H9 (cell line): Measurements from ENCODE around the gene GOLGA7B. TPM values are rescaled to one million over a fixed set of nuclear protein-coding genes. Genes with fewer than 3 reads are reported as not detected.
A peak's percentile ranks its signal among the peaks of the same experiment; 100 is the strongest.

Experiments
- DNase-seq: peaks from one replicate; pipeline ENCODE4 v3.0.0-alpha.2; 2017
- H2AFZ ChIP-seq: one replicate; pipeline ENCODE4 v1.6.1; 2013; ENCODE audit warnings: mild to moderate bottlenecking, low read length, control low read depth, moderate library complexity
- H2AK5ac ChIP-seq: 2 replicates; pipeline ENCODE4 v1.6.1; 2013; ENCODE audit warnings: low read length, control low read depth, mixed read lengths; ENCODE audit not compliant: insufficient read length
- H2BK120ac ChIP-seq: one replicate; pipeline ENCODE4 v1.6.1; 2013; ENCODE audit warnings: low read depth, mild to moderate bottlenecking, low read length, control low read depth, inconsistent platforms; ENCODE audit not compliant: poor library complexity, severe bottlenecking
- H2BK12ac ChIP-seq: 2 replicates; pipeline ENCODE4 v1.6.1; 2013; ENCODE audit warnings: low read length, control low read depth, mixed read lengths, low read depth; ENCODE audit not compliant: insufficient read length
- H2BK15ac ChIP-seq: 2 replicates; pipeline ENCODE4 v1.6.1; 2013; ENCODE audit warnings: low read depth, low read length, control low read depth
- H2BK20ac ChIP-seq: one replicate; pipeline ENCODE4 v1.6.1; 2013; ENCODE audit warnings: low read depth, mild to moderate bottlenecking, low read length, control low read depth, inconsistent platforms; ENCODE audit not compliant: poor library complexity, severe bottlenecking
- H2BK5ac ChIP-seq: 2 replicates; pipeline ENCODE4 v1.6.1; 2013; ENCODE audit warnings: low read length, control low read depth, mixed read lengths; ENCODE audit not compliant: insufficient read length
- H3K14ac ChIP-seq: 2 replicates; pipeline ENCODE4 v1.6.1; 2013; ENCODE audit warnings: low read length, control low read depth; ENCODE audit not compliant: insufficient read depth
- H3K18ac ChIP-seq: 2 replicates; pipeline ENCODE4 v1.6.1; 2013; ENCODE audit warnings: low read depth, mild to moderate bottlenecking, mixed read lengths, low read length, control low read depth; ENCODE audit not compliant: insufficient read length
- H3K23ac ChIP-seq: 2 replicates; pipeline ENCODE4 v1.6.1; 2013; ENCODE audit warnings: low read length, control low read depth, mixed read lengths, low read depth; ENCODE audit not compliant: insufficient read length
- H3K23me2 ChIP-seq: 2 replicates; pipeline ENCODE4 v1.6.1; 2013; ENCODE audit warnings: low read depth, mild to moderate bottlenecking, mixed read lengths, low read length, control low read depth; ENCODE audit not compliant: insufficient read length, poor library complexity, severe bottlenecking
- H3K27ac ChIP-seq: 2 replicates; pipeline ENCODE4 v1.5.1; 2013; ENCODE audit warnings: low read length, control low read depth, mixed read lengths, low read depth; ENCODE audit not compliant: insufficient read length
- H3K27me3 ChIP-seq: 2 replicates; pipeline ENCODE4 v1.6.1; 2013; ENCODE audit warnings: low read length, control low read depth, inconsistent platforms; ENCODE audit not compliant: insufficient read depth
- H3K4ac ChIP-seq: 2 replicates; pipeline ENCODE4 v1.6.1; 2013; ENCODE audit warnings: low read depth, mild to moderate bottlenecking, control low read depth, inconsistent platforms, low read length, moderate library complexity
- H3K4me1 ChIP-seq: 2 replicates; pipeline ENCODE4 v1.6.1; 2013; ENCODE audit warnings: low read length, control low read depth, inconsistent platforms; ENCODE audit not compliant: insufficient read depth
- H3K4me2 ChIP-seq: 2 replicates; pipeline ENCODE4 v1.6.1; 2013; ENCODE audit warnings: low read length, control low read depth, mixed read lengths; ENCODE audit not compliant: insufficient read length, insufficient read depth
- H3K56ac ChIP-seq: 2 replicates; pipeline ENCODE4 v1.6.1; 2013; ENCODE audit warnings: low read depth, mild to moderate bottlenecking, mixed read lengths, low read length, control low read depth; ENCODE audit not compliant: insufficient read length
- H3K79me1 ChIP-seq: 2 replicates; pipeline ENCODE4 v1.6.1; 2013; ENCODE audit warnings: low read depth, mild to moderate bottlenecking, moderate library complexity, low read length, control low read depth, inconsistent platforms; ENCODE audit not compliant: insufficient read depth, poor library complexity, severe bottlenecking
- H3K79me2 ChIP-seq: 2 replicates; pipeline ENCODE4 v1.6.1; 2013; ENCODE audit warnings: low read length, control low read depth, inconsistent platforms; ENCODE audit not compliant: insufficient read depth
- H3K9ac ChIP-seq: 2 replicates; pipeline ENCODE4 v1.6.1; 2013; ENCODE audit warnings: low read length, control low read depth, mixed read lengths; ENCODE audit not compliant: insufficient read length; ENCODE audit errors: extremely low read depth
- H3K9me3 ChIP-seq: one replicate; pipeline ENCODE4 v1.6.1; 2013; ENCODE audit warnings: low read depth, low read length, inconsistent platforms; ENCODE audit not compliant: control insufficient read depth
- H3T11ph ChIP-seq: one replicate; pipeline ENCODE4 v1.6.1; 2013; ENCODE audit warnings: mild to moderate bottlenecking, low read length, control low read depth, inconsistent platforms
- H4K20me1 ChIP-seq: one replicate; pipeline ENCODE4 v1.6.1; 2013; ENCODE audit not compliant: control insufficient read depth, insufficient read length, insufficient read depth
- H4K5ac ChIP-seq: 2 replicates; pipeline ENCODE4 v1.6.1; 2013; ENCODE audit warnings: low read depth, mild to moderate bottlenecking, mixed read lengths, low read length, control low read depth; ENCODE audit not compliant: insufficient read length
- H4K8ac ChIP-seq: replicated peaks from 2 replicates; pipeline ENCODE4 v1.6.1; 2013; ENCODE audit warnings: low read length, control low read depth, mixed read lengths, low read depth; ENCODE audit not compliant: insufficient read length
- H4K91ac ChIP-seq: 2 replicates; pipeline ENCODE4 v1.6.1; 2013; ENCODE audit warnings: low read depth, mild to moderate bottlenecking, moderate library complexity, mixed read lengths, low read length, control low read depth; ENCODE audit not compliant: insufficient read length
- H3K27ac Mint-ChIP-seq, 3 experiments: 2 replicates in 2 of 3; 3 replicates in 1 of 3; pipeline ENCODE4 v1.8.0; 2020 to 2021; ENCODE audit warnings: mixed read lengths in 3 of 3, mild to moderate bottlenecking in 1 of 3, moderate library complexity in 1 of 3
- H3K27me3 Mint-ChIP-seq: 2 replicates; pipeline ENCODE4 v1.8.0; 2021; ENCODE audit warnings: low read depth, mild to moderate bottlenecking, moderate library complexity, mixed read lengths
- H3K36me3 Mint-ChIP-seq, 3 experiments: 2 replicates in 2 of 3; 3 replicates in 1 of 3; pipeline ENCODE4 v1.8.0; 2020 to 2021; ENCODE audit warnings: low read depth in 3 of 3, mixed read lengths in 3 of 3; ENCODE audit not compliant: insufficient read depth in 1 of 3
- H3K4me1 Mint-ChIP-seq, 2 experiments: 2 replicates each; pipeline ENCODE4 v1.8.0; 2020; ENCODE audit warnings: mixed read lengths in 2 of 2
- H3K4me3 Mint-ChIP-seq, 2 experiments: 2 replicates in 1 of 2; 3 replicates in 1 of 2; pipeline ENCODE4 v1.8.0; 2020 to 2021; ENCODE audit warnings: mild to moderate bottlenecking in 2 of 2, mixed read lengths in 2 of 2, moderate library complexity in 1 of 2
- H3K9me3 Mint-ChIP-seq, 2 experiments: 2 replicates in 1 of 2; 3 replicates in 1 of 2; pipeline ENCODE4 v1.8.0; 2020; ENCODE audit warnings: mild to moderate bottlenecking in 2 of 2, mixed read lengths in 2 of 2, moderate library complexity in 1 of 2
- WGBS: extraction: QIAGEN DNeasy Blood & Tissue Kit; methylation state at CpG from one replicate; pipeline ENCODE4 v1.1.7; 2013; ENCODE audit warnings: missing lambda C conversion rate, low lambda C conversion rate, mixed read lengths; ENCODE audit not compliant: insufficient read length; ENCODE audit errors: extremely low coverage; 5-methylcytosine and 5-hydroxymethylcytosine counted together
- total RNA-seq: library from RNA; stranded (reverse); gene quantifications from 2 replicates; pipeline ENCODE4 v1.2.1, GENCODE V29; 2021
- TF ChIP-seq, protein P1 (sequence below): fragments of 200-600 bp; sonication (generic); conservative IDR thresholded peaks from 3 replicates; pipeline ENCODE4 v1.8.0; 2021; ENCODE audit warnings: antibody characterized with exemption, mild to moderate bottlenecking

The GOLGA7B gene
- total RNA-seq, 1 experiment from 2014 or later, result 0.04 TPM

DNA sequence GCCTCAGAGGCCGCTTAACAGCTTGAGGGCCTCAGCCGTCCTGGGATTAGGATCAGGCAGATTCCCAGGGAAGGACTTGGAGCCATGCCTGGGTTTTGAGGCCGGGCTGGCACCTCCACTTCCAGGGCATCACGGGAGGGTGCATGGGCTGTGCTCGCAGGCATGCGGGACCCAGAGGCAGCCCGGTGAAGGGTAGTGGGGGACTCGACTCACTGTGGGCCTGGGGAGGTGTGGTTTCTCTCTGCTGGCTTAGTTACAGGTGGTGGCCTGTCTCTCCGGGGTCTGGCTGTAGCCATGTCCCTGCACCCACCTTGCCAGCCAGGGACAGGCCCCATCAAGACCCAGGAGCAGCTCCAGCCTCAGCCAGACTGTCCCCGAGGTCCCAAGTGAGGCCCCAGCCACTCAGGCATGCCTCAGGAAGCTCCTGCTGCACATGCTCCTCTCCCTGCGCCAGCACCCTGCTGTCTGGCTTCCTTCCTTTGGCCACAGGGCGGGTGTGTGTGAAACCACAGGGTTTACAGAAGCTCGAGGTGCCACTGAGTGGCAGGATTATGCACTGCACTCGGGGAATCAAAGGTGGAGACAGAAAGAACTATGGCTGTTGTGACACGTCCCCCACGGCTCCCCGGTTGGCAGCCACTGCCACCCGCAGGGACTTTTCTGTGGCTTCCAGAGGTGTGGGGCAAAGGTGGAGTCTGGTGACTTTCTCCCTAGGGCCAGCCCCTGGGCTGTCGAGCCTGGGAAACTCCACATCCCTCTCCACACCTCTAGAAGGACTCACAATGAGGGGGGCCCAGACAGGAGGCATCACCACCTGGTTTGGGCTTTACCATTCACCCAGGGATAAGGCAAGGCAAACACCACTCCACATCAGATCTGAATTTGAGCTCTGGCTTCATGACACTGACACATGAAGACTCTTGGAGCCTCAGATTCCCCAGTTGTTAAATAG, 19.7 kb downstream of the GOLGA7B start:
- no peaks in the 10 kb centered on the region for H3K36me3 Mint-ChIP-seq
- no peak overlapping the region for H3K4ac ChIP-seq
- no CpG with 5 or more reads among the region's 19 CpGs for WGBS

More for the DNA sequence above, 19.7 kb downstream of the GOLGA7B start:
- Mint-ChIP-seq H3K27ac (no peak overlapping the region), H3K27me3 (peaks cover 4% of the 10 kb centered on the region), H3K4me3 (no peak overlapping the region; a peak in 1 of 5 replicates), H3K4me1 (peaks cover 18 to 30% of the 10 kb centered on the region in 2 experiments), H3K9me3 (no peaks in the 10 kb centered on the region)
- Histone ChIP-seq H2AFZ (no peak overlapping the region), H3K18ac (peak overlapping the region; percentile 53), H4K91ac (no peak overlapping the region), H3K27me3 (no peaks in the 10 kb centered on the region), H3K23me2 (no peaks in the 10 kb centered on the region), H3K27ac (no peak overlapping the region), H3K79me2 (no peaks in the 10 kb centered on the region), H3K9me3 (no peaks in the 10 kb centered on the region), H3K4me2 (no peak overlapping the region), H3K79me1 (no peaks in the 10 kb centered on the region), H2AK5ac (no peak overlapping the region), H2BK20ac (no peak overlapping the region), H2BK12ac (no peak overlapping the region), H4K20me1 (no peaks in the 10 kb centered on the region), H3T11ph (no peak overlapping the region), H2BK15ac (no peak overlapping the region), H4K5ac (no peak overlapping the region), H3K4me1 (peaks cover 2% of the 10 kb centered on the region), H4K8ac (no peak overlapping the region), H3K14ac (no peak overlapping the region), H3K23ac (no peak overlapping the region), H3K9ac (no peak overlapping the region), H2BK120ac (no peak overlapping the region), H2BK5ac (no peak overlapping the region), H3K56ac (no peak overlapping the region)
- TF ChIP-seq, protein P1, sequence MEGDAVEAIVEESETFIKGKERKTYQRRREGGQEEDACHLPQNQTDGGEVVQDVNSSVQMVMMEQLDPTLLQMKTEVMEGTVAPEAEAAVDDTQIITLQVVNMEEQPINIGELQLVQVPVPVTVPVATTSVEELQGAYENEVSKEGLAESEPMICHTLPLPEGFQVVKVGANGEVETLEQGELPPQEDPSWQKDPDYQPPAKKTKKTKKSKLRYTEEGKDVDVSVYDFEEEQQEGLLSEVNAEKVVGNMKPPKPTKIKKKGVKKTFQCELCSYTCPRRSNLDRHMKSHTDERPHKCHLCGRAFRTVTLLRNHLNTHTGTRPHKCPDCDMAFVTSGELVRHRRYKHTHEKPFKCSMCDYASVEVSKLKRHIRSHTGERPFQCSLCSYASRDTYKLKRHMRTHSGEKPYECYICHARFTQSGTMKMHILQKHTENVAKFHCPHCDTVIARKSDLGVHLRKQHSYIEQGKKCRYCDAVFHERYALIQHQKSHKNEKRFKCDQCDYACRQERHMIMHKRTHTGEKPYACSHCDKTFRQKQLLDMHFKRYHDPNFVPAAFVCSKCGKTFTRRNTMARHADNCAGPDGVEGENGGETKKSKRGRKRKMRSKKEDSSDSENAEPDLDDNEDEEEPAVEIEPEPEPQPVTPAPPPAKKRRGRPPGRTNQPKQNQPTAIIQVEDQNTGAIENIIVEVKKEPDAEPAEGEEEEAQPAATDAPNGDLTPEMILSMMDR, result peak; percentile 67
- peak; percentile 86 for DNase-seq
